Smooth muscle cell (in vitro differentiated cells): Measurements from ENCODE around the gene FAM204A. TPM values are rescaled to one million over a fixed set of nuclear protein-coding genes. Genes with fewer than 3 reads are reported as not detected.

Experiments
- DNase-seq: peaks from one replicate; lab custom pipeline; 2025; ENCODE audit not compliant: unreplicated experiment; lab: John Stamatoyannopoulos, UW
- H2AFZ ChIP-seq: fragments of 200-600 bp; sonication (generic); 2 replicates; pipeline ENCODE4 v1.6.0; 2016; ENCODE audit warnings: antibody characterized with exemption, low read depth, mild to moderate bottlenecking
- H3F3A ChIP-seq: fragments of 200-600 bp; sonication (generic); 2 replicates; pipeline ENCODE4 v1.6.0; 2017; ENCODE audit warnings: antibody characterized with exemption, low read depth
- H3K27ac ChIP-seq: fragments of 200-600 bp; sonication (generic); 2 replicates; pipeline ENCODE4 v1.5.1; 2016; ENCODE audit warnings: low read depth, mild to moderate bottlenecking
- H3K27me3 ChIP-seq: fragments of 200-600 bp; sonication (generic); 2 replicates; pipeline ENCODE4 v1.6.1; 2016; ENCODE audit warnings: low read depth, mild to moderate bottlenecking
- H3K36me3 ChIP-seq: fragments of 200-600 bp; sonication (generic); 2 replicates; pipeline ENCODE4 v1.5.1; 2016; ENCODE audit warnings: low read depth
- H3K4me1 ChIP-seq: fragments of 200-600 bp; sonication (generic); 2 replicates; pipeline ENCODE4 v1.5.1; 2016; ENCODE audit warnings: low read depth
- H3K4me2 ChIP-seq: fragments of 200-600 bp; sonication (generic); 2 replicates; pipeline ENCODE4 v1.6.0; 2016; ENCODE audit warnings: mild to moderate bottlenecking
- H3K4me3 ChIP-seq: fragments of 200-600 bp; sonication (generic); 2 replicates; pipeline ENCODE4 v1.5.1; 2016; ENCODE audit warnings: mild to moderate bottlenecking
- H3K79me2 ChIP-seq: fragments of 200-600 bp; sonication (generic); 2 replicates; pipeline ENCODE4 v1.6.0; 2016; ENCODE audit warnings: low read depth, mild to moderate bottlenecking
- H3K9ac ChIP-seq: fragments of 200-600 bp; sonication (generic); 2 replicates; pipeline ENCODE4 v1.6.0; 2016; ENCODE audit warnings: low read depth
- H3K9me3 ChIP-seq: fragments of 200-600 bp; sonication (generic); replicated peaks from 2 replicates; pipeline ENCODE4 v1.5.1; 2016; ENCODE audit warnings: low read depth
- H4K20me1 ChIP-seq: fragments of 200-600 bp; sonication (generic); 2 replicates; pipeline ENCODE4 v1.6.0; 2016; ENCODE audit warnings: low read depth
- CTCF ChIP-seq: fragments of 200-600 bp; sonication (generic); IDR thresholded peaks from 2 replicates; pipeline ENCODE4 v1.5.1; 2017; ENCODE audit warnings: borderline replicate concordance, mild to moderate bottlenecking, antibody characterized with exemption; ENCODE audit not compliant: insufficient read depth, poor library complexity, severe bottlenecking
- WGBS: methylation state at CpG from one replicate; pipeline ENCODE4 v1.1.7; 2016; ENCODE audit warnings: low lambda C conversion rate; 5-methylcytosine and 5-hydroxymethylcytosine counted together
- polyA plus RNA-seq: library from polyadenylated mRNA; unstranded; fragments of >200 nt; fragmentation: Nextera tagmentation; extraction: Ambion mirVana; gene quantifications from 2 replicates; pipeline ENCODE4 v1.2.1, GENCODE V29; 2016
- total RNA-seq: library from RNA; depleted of rRNA; stranded (reverse); fragments of >200 nt; gene quantifications from 2 replicates; pipeline ENCODE4 v1.2.3, GENCODE V29; 2014

The FAM204A gene
- total and polyA plus RNA-seq, 2 experiments from 2014 or later: 67.9 to 73.4 TPM

- DNase-seq: no peak
- no peaks in the 10 kb centered on the region for H3K79me2 ChIP-seq
- no peak overlapping the region for H3K9ac ChIP-seq
- no peaks in the 10 kb centered on the region for H3K36me3 ChIP-seq
- no peaks in the 10 kb centered on the region for H3K9me3 ChIP-seq
- H3K27me3 ChIP-seq: no peaks in the 10 kb centered on the region
- TF ChIP-seq CTCF: no peak
- peaks cover 3% of the 10 kb centered on the region for H3K4me1 ChIP-seq
- no peak overlapping the region for H2AFZ ChIP-seq
- 96% methylated on average over 7 of the region's 7 CpGs for WGBS
- no peaks in the 10 kb centered on the region for H3F3A ChIP-seq
- no peak overlapping the region for H3K27ac ChIP-seq
- H3K4me3 ChIP-seq: no peak overlapping the region
- H3K4me2 ChIP-seq: no peak overlapping the region
- no peaks in the 10 kb centered on the region for H4K20me1 ChIP-seq
These were observed 43.3 kb downstream of the FAM204A start for GRCh38 chr10:118298787-118299186.

GRCh38 chr10:118291122-118291521, 51.0 kb downstream of the FAM204A start:
- no peak for TF ChIP-seq CTCF
- DNase-seq: no peak
- Histone ChIP-seq H3K27me3 (peaks cover 6% of the 10 kb centered on the region), H3K4me3 (no peak overlapping the region), H3K4me2 (no peak overlapping the region), H4K20me1 (no peaks in the 10 kb centered on the region), H3K79me2 (no peaks in the 10 kb centered on the region), H3F3A (no peaks in the 10 kb centered on the region), H3K9ac (no peak overlapping the region), H3K4me1 (no peaks in the 10 kb centered on the region), H3K36me3 (no peaks in the 10 kb centered on the region), H3K27ac (no peak overlapping the region), H3K9me3 (no peaks in the 10 kb centered on the region), H2AFZ (no peak overlapping the region)

GRCh38 chr10:118290471-118290995, 51.6 kb downstream of the FAM204A start:
- WGBS: 85% methylated on average over 3 of the region's 3 CpGs
- no peak for DNase-seq

More at GRCh38 chr10:118290471-118290995, 51.6 kb downstream of the FAM204A start:
- Histone ChIP-seq H3K4me1 (no peaks in the 10 kb centered on the region), H3K4me2 (no peak overlapping the region), H3K27me3 (peaks cover 6% of the 10 kb centered on the region), H3K9ac (no peak overlapping the region), H3K27ac (no peak overlapping the region), H3K36me3 (no peaks in the 10 kb centered on the region), H3F3A (no peaks in the 10 kb centered on the region), H3K79me2 (no peaks in the 10 kb centered on the region), H2AFZ (no peak overlapping the region), H4K20me1 (no peaks in the 10 kb centered on the region), H3K9me3 (no peaks in the 10 kb centered on the region), H3K4me3 (no peak overlapping the region)
- TF ChIP-seq CTCF: no peak
